ENCODE results near the gene PIEZO2.

The PIEZO2 gene

DNA sequence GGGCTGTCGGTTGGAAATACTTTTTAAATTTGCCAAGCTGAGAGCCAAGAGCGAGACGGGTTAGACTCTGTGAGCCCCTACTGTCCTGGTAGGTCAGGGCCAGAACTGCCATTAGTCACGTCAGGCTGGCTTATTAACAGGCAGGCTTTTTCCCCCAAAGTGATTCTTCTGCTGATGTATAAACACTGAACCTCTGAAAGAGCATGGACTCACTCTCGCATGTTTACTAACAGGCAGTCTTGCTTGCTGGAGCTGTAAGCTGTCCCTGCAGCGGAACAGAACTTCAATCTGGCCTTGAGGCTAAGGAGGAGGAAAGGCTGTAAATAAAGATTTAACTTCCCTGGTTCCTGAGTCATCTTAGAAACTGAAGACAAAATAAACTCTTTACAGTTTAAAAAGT lies 288.4 kb downstream of the PIEZO2 start:
- 90 to 92% methylated on average over 4 to 5 of the region's 6 CpGs for WGBS, 2 experiments (ENCODE audit: insufficient coverage in 2 of 2)

DNA sequence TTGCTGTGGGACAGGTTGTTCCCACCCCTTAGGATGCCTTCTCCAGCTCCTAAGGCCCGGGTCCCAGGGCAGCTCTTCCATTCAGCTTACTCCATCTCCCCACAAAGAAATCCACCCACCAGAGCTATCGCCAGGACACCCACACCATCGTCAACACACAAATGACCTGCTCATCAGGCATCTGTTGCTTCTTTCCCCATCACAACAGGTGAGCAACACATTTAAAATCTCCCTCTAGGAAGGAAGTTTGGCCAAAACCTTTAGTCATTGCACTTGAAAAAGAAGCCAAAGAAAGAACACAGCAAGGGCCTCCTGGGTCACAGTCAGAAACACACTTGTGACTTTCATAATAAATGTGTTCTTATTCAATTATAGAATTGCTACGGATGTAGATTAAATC lies 289.0 kb downstream of the PIEZO2 start:
- Histone ChIP-seq H3K36me3 (ENCODE audit: control insufficient read depth, insufficient read depth, low read length) (no peaks in the 10 kb centered on the region), H3K4me1 (ENCODE audit: control insufficient read depth, insufficient read depth, low read length, poor library complexity, severe bottlenecking) (peaks cover 12% of the 10 kb centered on the region), H3K9me3 (ENCODE audit: control insufficient read depth, low read length) (no peaks in the 10 kb centered on the region), H3K4me3 (ENCODE audit: extremely low read depth, insufficient read depth, low read length, poor library complexity, severe bottlenecking) (no peak overlapping the region), H3K27ac (ENCODE audit: low read depth, low read length, severe bottlenecking) (no peak overlapping the region)
- 20 to 100% methylated on average over 1 to 2 of the region's 4 CpGs for WGBS, 2 experiments (ENCODE audit: insufficient coverage in 2 of 2)

More for the DNA sequence above, 288.4 kb downstream of the PIEZO2 start:
- H3K27ac ChIP-seq (ENCODE audit: low read depth, low read length, severe bottlenecking): peak overlapping the region; percentile 24
- peaks cover 12% of the 10 kb centered on the region for H3K4me1 ChIP-seq (ENCODE audit: control insufficient read depth, insufficient read depth, low read length, poor library complexity, severe bottlenecking)
- no peaks in the 10 kb centered on the region for H3K36me3 ChIP-seq (ENCODE audit: control insufficient read depth, insufficient read depth, low read length)
- H3K9me3 ChIP-seq (ENCODE audit: control insufficient read depth, low read length): no peaks in the 10 kb centered on the region
- H3K4me3 ChIP-seq (ENCODE audit: extremely low read depth, insufficient read depth, low read length, poor library complexity, severe bottlenecking): no peak overlapping the region

- Histone ChIP-seq H3K4me1 (ENCODE audit: control insufficient read depth, insufficient read depth, low read length, poor library complexity, severe bottlenecking) (peaks cover 12% of the 10 kb centered on the region), H3K9me3 (ENCODE audit: control insufficient read depth, low read length) (no peaks in the 10 kb centered on the region), H3K27ac (ENCODE audit: low read depth, low read length, severe bottlenecking) (no peak overlapping the region), H3K36me3 (ENCODE audit: control insufficient read depth, insufficient read depth, low read length) (no peaks in the 10 kb centered on the region), H3K4me3 (ENCODE audit: extremely low read depth, insufficient read depth, low read length, poor library complexity, severe bottlenecking) (no peak overlapping the region)
- 94 to 100% methylated on average over 2 of the region's 4 CpGs for WGBS, 2 experiments (ENCODE audit: insufficient coverage in 2 of 2)
Measured at GRCh38 chr18:10858477-10858876, 290.9 kb downstream of the PIEZO2 start.

GRCh38 chr18:10856132-10856531 lies 293.2 kb downstream of the PIEZO2 start:
- H3K4me3 ChIP-seq (ENCODE audit: extremely low read depth, insufficient read depth, low read length, poor library complexity, severe bottlenecking): no peak overlapping the region
- no peaks in the 10 kb centered on the region for H3K9me3 ChIP-seq (ENCODE audit: control insufficient read depth, low read length)
- H3K4me1 ChIP-seq (ENCODE audit: control insufficient read depth, insufficient read depth, low read length, poor library complexity, severe bottlenecking): peaks cover 12% of the 10 kb centered on the region
- 83 to 88% methylated on average over 2 to 4 of the region's 5 CpGs for WGBS, 2 experiments (ENCODE audit: insufficient coverage in 2 of 2)
- no peaks in the 10 kb centered on the region for H3K36me3 ChIP-seq (ENCODE audit: control insufficient read depth, insufficient read depth, low read length)
- no peak overlapping the region for H3K27ac ChIP-seq (ENCODE audit: low read depth, low read length, severe bottlenecking)

- no peak overlapping the region for H3K27ac ChIP-seq (ENCODE audit: low read depth, low read length, severe bottlenecking)
- H3K9me3 ChIP-seq (ENCODE audit: control insufficient read depth, low read length): no peaks in the 10 kb centered on the region
- H3K4me1 ChIP-seq (ENCODE audit: control insufficient read depth, insufficient read depth, low read length, poor library complexity, severe bottlenecking): peaks cover 3% of the 10 kb centered on the region
- H3K4me3 ChIP-seq (ENCODE audit: extremely low read depth, insufficient read depth, low read length, poor library complexity, severe bottlenecking): no peak overlapping the region
- WGBS, 2 experiments (ENCODE audit: insufficient coverage in 2 of 2): 86 to 93% methylated on average over 5 of the region's 11 CpGs
- H3K36me3 ChIP-seq (ENCODE audit: control insufficient read depth, insufficient read depth, low read length): no peaks in the 10 kb centered on the region
Measured at GRCh38 chr18:10852385-10853303, 296.7 kb downstream of the PIEZO2 start.

- Histone ChIP-seq H3K27ac (ENCODE audit: low read depth, low read length, severe bottlenecking) (no peak overlapping the region), H3K4me1 (ENCODE audit: control insufficient read depth, insufficient read depth, low read length, poor library complexity, severe bottlenecking) (no peaks in the 10 kb centered on the region), H3K36me3 (ENCODE audit: control insufficient read depth, insufficient read depth, low read length) (no peaks in the 10 kb centered on the region), H3K4me3 (ENCODE audit: extremely low read depth, insufficient read depth, low read length, poor library complexity, severe bottlenecking) (no peak overlapping the region), H3K9me3 (ENCODE audit: control insufficient read depth, low read length) (no peaks in the 10 kb centered on the region)
- WGBS, 2 experiments (ENCODE audit: insufficient coverage in 2 of 2): 0% methylated on average over 1 of the region's 3 CpGs; no CpG with 5 or more reads in 1 of the 2 experiments
Measured at GRCh38 chr18:10851824-10852319, 297.5 kb downstream of the PIEZO2 start.

GRCh38 chr18:10850840-10851239 lies 298.5 kb downstream of the PIEZO2 start:
- Histone ChIP-seq H3K4me1 (ENCODE audit: control insufficient read depth, insufficient read depth, low read length, poor library complexity, severe bottlenecking) (no peaks in the 10 kb centered on the region), H3K27ac (ENCODE audit: low read depth, low read length, severe bottlenecking) (no peak overlapping the region), H3K4me3 (ENCODE audit: extremely low read depth, insufficient read depth, low read length, poor library complexity, severe bottlenecking) (no peak overlapping the region), H3K36me3 (ENCODE audit: control insufficient read depth, insufficient read depth, low read length) (no peaks in the 10 kb centered on the region), H3K9me3 (ENCODE audit: control insufficient read depth, low read length) (peaks cover 4% of the 10 kb centered on the region)
- no CpG with 5 or more reads among the region's 1 CpG for WGBS, 2 experiments (ENCODE audit: insufficient coverage in 2 of 2)

GRCh38 chr18:10850216-10850615 lies 299.2 kb downstream of the PIEZO2 start:
- H3K27ac ChIP-seq (ENCODE audit: low read depth, low read length, severe bottlenecking): no peak overlapping the region
- no peak overlapping the region for H3K4me3 ChIP-seq (ENCODE audit: extremely low read depth, insufficient read depth, low read length, poor library complexity, severe bottlenecking)
- H3K4me1 ChIP-seq (ENCODE audit: control insufficient read depth, insufficient read depth, low read length, poor library complexity, severe bottlenecking): no peaks in the 10 kb centered on the region
- 87 to 100% methylated on average over 5 to 6 of the region's 7 CpGs for WGBS, 2 experiments (ENCODE audit: insufficient coverage in 2 of 2)
- H3K9me3 ChIP-seq (ENCODE audit: control insufficient read depth, low read length): peaks cover 4% of the 10 kb centered on the region
- no peaks in the 10 kb centered on the region for H3K36me3 ChIP-seq (ENCODE audit: control insufficient read depth, insufficient read depth, low read length)

GRCh38 chr18:10847907-10848306 lies 301.5 kb downstream of the PIEZO2 start:
- no peaks in the 10 kb centered on the region for H3K4me1 ChIP-seq (ENCODE audit: control insufficient read depth, insufficient read depth, low read length, poor library complexity, severe bottlenecking)
- peaks cover 4% of the 10 kb centered on the region for H3K9me3 ChIP-seq (ENCODE audit: control insufficient read depth, low read length)
- no peak overlapping the region for H3K27ac ChIP-seq (ENCODE audit: low read depth, low read length, severe bottlenecking)
- no peaks in the 10 kb centered on the region for H3K36me3 ChIP-seq (ENCODE audit: control insufficient read depth, insufficient read depth, low read length)
- WGBS, 2 experiments (ENCODE audit: insufficient coverage in 2 of 2): 74 to 83% methylated on average over 5 to 6 of the region's 6 CpGs
- no peak overlapping the region for H3K4me3 ChIP-seq (ENCODE audit: extremely low read depth, insufficient read depth, low read length, poor library complexity, severe bottlenecking)

GRCh38 chr18:10847408-10847790 lies 302.0 kb downstream of the PIEZO2 start:
- Histone ChIP-seq H3K4me1 (ENCODE audit: control insufficient read depth, insufficient read depth, low read length, poor library complexity, severe bottlenecking) (no peaks in the 10 kb centered on the region), H3K36me3 (ENCODE audit: control insufficient read depth, insufficient read depth, low read length) (no peaks in the 10 kb centered on the region), H3K9me3 (ENCODE audit: control insufficient read depth, low read length) (peaks cover 4% of the 10 kb centered on the region), H3K4me3 (ENCODE audit: extremely low read depth, insufficient read depth, low read length, poor library complexity, severe bottlenecking) (no peak overlapping the region), H3K27ac (ENCODE audit: low read depth, low read length, severe bottlenecking) (no peak overlapping the region)
- 95 to 97% methylated on average over 7 of the region's 8 CpGs for WGBS, 2 experiments (ENCODE audit: insufficient coverage in 2 of 2)

Data from mesodermal cell (in vitro differentiated cells).